Stimulated activated CD8-positive, alpha-beta memory T cell treated with anti-CD3 and anti-CD28 coated beads, Interleukin-15, amount 100 ng/mL, for 4 hours (primary cell): Measurements from ENCODE around the gene BANF1.
"Not testable (repeated sequence)": the region's sequence is repeated elsewhere in the genome, so short reads cannot be mapped to it uniquely, and the experiment has no call there.

ENCODE experiments used
- DNase-seq, 2 donors: peaks; one replicate each; pipeline ENCODE4 v3.0.0-alpha.2; 2020; ENCODE audit warnings: low read depth in 2 of 2

Gene BANF1

GRCh38 chr11:65978391-65979238 lies 23.7 kb upstream of the BANF1 start:
- DNase-seq: no peak

DNA sequence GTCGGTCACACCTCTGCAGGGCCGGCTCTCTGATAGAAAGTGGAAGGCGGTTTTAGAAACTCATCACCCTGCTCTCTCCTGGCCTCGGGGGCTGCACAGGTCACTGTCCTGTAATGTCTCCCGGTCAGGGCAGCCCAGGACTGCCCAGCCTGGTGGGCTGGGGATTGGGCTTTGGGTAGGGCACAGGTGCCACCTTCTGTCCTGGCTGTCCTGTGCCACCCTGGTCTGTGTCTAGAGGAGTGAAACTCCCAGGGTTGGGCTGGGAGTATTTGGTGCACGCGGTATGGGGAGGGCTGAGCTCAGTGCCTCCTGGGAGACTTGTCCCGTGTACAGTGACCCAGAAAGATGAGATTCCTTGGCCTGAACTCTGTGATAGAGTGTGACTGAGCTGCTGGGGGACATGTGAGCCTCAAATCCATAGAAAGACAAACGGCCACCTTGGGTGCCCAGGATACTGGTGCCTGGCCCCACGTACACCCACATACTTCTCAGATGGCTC lies 23.0 kb upstream of the BANF1 start:
- DNase-seq: no peak

GRCh38 chr11:65981101-65981740 lies 21.1 kb upstream of the BANF1 start:
- no peak for DNase-seq

DNA sequence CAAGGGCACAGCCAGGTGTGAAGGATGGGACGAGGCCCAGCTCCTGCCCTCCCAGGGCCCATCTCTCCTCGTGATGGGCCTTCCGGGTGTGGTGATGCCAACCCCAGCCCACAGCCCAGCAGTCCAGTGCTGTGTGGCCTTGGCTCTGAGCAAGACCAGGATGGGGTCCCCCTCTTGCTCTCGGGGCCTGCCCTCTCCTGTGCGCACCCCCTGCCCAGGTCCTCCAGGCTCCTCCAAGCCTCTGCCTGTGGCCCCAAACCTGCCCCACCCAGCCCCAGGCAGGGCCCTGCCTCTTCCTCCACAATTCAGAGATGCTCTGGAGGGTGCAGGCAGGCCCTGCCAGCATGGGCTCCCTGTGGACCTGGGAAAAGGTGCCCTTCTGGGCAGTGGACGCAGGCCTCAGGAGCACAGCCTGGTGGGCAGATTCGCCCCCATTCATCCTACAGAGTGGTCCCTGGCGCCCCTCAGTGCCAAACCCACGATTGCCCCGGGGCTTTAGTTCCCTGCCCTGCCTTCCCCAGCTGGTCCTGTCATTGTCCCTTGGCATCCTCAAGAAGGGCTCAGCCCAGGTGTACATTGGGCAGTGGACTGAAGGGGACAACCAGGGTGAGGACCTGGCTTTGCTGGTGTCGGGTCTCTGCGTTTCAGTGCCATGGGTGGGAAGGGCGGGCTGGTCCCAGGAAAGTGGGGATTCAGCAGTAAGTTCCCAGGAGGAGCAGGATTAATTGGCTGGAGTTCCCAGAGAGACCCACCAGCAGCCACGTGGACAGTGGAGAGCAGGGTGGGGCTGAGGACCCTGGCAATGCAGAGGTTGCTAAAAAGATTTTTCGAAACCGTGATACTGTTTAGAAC lies 20.1 kb upstream of the BANF1 start:
- no peak for DNase-seq

- DNase-seq: no peak
Observed at GRCh38 chr11:65982824-65983588, 19.3 kb upstream of the BANF1 start.

DNA sequence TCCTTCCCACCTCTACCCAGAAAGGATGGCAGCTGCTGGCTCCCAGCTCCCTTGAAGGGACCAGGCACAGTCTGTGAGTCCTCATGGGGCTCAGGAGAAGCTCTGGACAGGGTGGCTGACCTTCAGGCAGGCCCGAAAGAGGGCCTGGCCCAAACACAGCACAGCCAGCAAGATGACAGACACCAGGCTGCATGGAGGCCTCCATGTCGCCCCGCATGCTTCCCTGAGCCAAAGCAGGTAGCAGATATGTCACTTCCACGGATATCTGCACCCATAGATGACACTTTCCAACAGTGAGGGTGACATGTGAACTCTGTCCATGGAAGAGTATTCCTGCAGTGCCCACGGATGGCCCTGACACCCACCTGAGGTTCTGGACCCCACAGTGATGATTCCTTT lies 18.7 kb upstream of the BANF1 start:
- no peak for DNase-seq

DNA sequence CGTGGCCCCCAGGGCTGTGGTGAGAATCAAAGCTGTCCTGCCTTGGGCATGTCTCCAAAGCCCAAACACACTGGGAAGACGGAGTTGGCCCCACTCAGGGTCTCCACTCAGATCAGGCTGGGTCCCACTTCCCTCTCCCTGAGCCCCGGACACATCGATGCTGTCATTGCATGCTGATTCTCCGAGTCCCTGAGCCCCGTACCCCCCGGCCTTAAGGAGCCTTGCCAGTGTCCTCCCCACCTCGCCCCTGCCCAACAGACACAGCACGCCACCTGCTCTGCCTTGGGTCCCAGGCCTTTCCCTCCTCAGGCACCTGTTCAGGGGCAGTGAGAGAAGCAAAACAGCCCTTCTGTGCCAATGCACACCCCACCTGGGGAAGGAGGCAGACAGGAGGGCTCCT lies 15.0 kb upstream of the BANF1 start:
- DNase-seq: no peak

DNA sequence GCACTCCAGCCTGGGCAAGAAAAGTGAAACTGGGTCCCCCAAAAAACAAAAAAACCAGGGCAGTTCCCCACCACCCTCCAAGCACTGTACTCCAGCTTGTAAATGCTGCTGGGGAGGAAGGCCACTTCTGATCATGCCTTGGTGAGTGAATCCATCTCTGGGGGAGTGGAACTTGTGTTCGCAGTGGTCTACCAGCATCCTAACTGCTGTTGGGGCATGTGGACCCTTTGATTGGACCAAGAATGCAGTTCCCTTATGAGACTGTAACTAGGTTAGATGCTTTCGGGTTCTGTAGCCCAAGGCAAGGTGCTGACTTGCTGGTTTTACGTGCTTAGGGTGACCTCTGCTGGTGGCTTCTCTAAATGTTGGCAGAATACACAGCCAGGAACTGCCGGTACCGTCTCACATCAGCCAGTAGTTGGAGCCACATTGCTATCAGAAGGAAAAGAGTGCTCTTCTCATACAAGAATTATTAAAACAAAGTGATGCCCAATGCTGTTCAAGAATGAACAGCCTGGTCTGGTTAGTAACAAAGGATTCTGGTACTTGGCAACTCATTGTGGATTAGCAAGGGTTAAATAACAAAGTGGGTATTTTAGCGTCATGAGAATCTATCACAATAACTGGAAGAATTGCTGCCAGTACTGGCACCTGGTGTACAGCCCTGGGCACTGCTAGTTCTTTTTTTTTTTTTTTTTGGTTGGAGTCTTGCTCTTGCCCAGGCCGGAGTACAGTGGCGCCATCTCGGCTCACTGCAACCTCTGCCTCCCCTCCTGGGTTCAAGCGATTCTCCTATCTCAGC lies 13.3 kb upstream of the BANF1 start:
- peak; percentile 65 to 85 for DNase-seq

DNA sequence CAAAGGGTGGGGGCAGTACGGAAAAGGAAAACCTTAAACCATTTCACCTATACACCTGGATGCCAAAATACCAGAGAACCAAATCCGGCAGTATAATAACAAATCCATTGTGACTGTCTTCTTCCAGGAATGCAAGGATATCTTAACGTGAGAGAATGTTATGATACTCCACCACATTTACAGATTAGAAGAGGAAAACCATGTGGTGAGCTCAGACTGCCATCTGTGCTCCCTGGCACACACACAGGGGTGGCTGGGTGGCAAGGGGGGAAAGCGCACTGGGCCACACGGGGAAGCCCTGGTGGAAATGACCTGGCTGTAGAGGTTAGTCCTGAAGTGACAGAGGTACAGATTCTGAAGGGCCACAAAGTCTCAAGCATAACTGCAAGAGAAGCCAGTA lies 10.2 kb upstream of the BANF1 start:
- no peak for DNase-seq

- no peak for DNase-seq
Observed at GRCh38 chr11:65997286-65997685, 5.0 kb upstream of the BANF1 start.

DNA sequence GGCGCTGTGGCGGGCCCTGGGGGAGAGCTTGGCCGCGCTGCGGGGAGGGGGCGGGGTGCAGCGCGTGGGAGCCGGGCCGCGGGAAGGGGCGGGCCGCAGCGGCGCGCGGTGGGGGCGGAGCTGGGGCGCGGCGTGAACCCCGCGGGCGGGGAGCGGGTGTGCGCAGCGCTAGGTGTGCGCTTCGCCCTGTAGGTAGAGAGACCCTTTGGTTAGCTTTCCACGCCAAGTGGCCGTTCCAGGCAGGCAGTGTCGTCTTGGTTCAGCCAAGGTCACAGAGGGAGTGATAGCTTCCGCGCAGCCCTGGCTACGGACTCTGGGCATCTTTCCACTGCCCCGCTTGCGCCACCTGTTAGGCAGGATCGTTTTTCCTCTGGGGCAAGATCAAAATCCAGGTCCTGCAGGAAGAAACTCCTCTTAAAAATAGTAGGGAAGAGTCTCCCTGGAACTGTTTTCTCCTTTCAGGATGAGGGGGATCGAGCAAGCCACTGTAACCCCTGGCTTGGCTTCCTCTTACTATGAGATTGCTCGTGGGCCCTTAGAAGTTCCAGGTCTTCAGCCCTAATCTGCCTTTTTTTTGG lies 434 bp downstream of the BANF1 start:
- DNase-seq: peak in 1 of 2 donors; percentile 69

GRCh38 chr11:66003291-66003690 lies 988 bp downstream of the BANF1 start:
- no peak for DNase-seq

DNA sequence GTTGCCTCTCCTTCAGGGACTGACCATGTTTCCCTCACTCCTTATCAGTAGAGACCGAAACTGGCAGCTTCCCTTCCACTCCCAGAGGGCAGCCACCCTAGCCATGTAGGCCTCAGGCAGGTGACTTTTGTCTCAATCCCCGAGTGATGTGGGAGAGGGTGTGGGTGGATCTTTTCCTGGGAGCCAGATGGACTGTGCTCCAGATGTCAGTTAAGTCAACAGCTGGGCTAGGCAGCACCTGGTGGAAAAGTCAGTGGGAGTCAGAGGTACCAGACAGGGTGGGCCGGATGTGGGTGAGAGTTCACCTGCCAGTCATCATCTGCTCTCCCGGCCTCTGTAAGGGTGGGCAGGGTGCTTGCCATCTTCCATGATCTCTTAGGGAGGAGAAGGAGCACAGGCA lies 1.9 kb downstream of the BANF1 start:
- no peak for DNase-seq

GRCh38 chr11:66006134-66006890 lies 4.0 kb downstream of the BANF1 start:
- DNase-seq: no peak

- DNase-seq: no peak
Observed at GRCh38 chr11:66006891-66007176, 4.5 kb downstream of the BANF1 start.

- no peak for DNase-seq
Observed at GRCh38 chr11:66007201-66007634, 4.9 kb downstream of the BANF1 start.

GRCh38 chr11:66008095-66008467 lies 5.8 kb downstream of the BANF1 start:
- DNase-seq: no peak

GRCh38 chr11:66008468-66009101 lies 6.3 kb downstream of the BANF1 start:
- DNase-seq: no peak

GRCh38 chr11:66010036-66010435 lies 7.7 kb downstream of the BANF1 start:
- not testable (repeated sequence) for DNase-seq
